Esophagus squamous epithelium (tissue), 5 donors: ENCODE results near the gene PPP2R1B. TPM values are rescaled to one million over a fixed set of nuclear protein-coding genes. Genes with fewer than 3 reads are reported as not detected.
"Not testable (repeated sequence)": the region's sequence is repeated elsewhere in the genome, so short reads cannot be mapped to it uniquely, and the experiment has no call there.

Source experiments
- DNase-seq: peaks from one replicate; lab custom pipeline; 2025; lab: John Stamatoyannopoulos, UW
- H3K27ac ChIP-seq, 4 donors: fragments of 200-600 bp; sonication (generic); one replicate each; pipeline ENCODE4 v1.5.1; 2016 to 2019; ENCODE audit warnings: mild to moderate bottlenecking in 1 of 4
- H3K27me3 ChIP-seq, 4 donors: fragments of 200-600 bp; sonication (generic); 1 replicate in 3 of 4; 2 replicates in 1 of 4; pipeline versions ENCODE4 v1.5.1 to v1.6.0; 2017 to 2021; ENCODE audit warnings: antibody characterized with exemption in 1 of 4
- H3K36me3 ChIP-seq, 3 donors: fragments of 200-600 bp; sonication (generic); one replicate each; pipeline ENCODE4 v1.5.1; 2016 to 2019
- H3K4me1 ChIP-seq, 3 donors: fragments of 200-600 bp; sonication (generic); one replicate each; pipeline ENCODE4 v1.5.1; 2017 to 2019
- H3K4me3 ChIP-seq, 4 donors: fragments of 200-600 bp; sonication (generic); 1 replicate in 3 of 4; 2 replicates in 1 of 4; pipeline ENCODE4 v1.5.1; 2016 to 2019; ENCODE audit warnings: mild to moderate bottlenecking in 2 of 4, moderate library complexity in 1 of 4
- H3K9me3 ChIP-seq, 3 donors: fragments of 200-600 bp; sonication (generic); one replicate each; pipeline ENCODE4 v1.5.1; 2016 to 2019
- POLR2A ChIP-seq, 4 donors: fragments of 450-650 bp; IDR thresholded peaks; one replicate each; pipeline ENCODE4 v1.6.1; 2017; ENCODE audit warnings: antibody characterized with exemption in 4 of 4, mild to moderate bottlenecking in 4 of 4, moderate library complexity in 3 of 4
- WGBS, 2 donors: methylation state at CpG; one replicate each; pipeline ENCODE4 v1.1.5; 2018; 5-methylcytosine and 5-hydroxymethylcytosine counted together
- intact Hi-C: fragments of 100-400 bp; cut with DNase I; formaldehyde crosslinking; loops from one replicate; pipeline ENCODE4 v1.15.0; 2022
- total RNA-seq, 4 donors: library from RNA; depleted of rRNA; stranded (reverse); fragments of >200 nt; gene quantifications; one replicate each; pipeline ENCODE4 v1.1.0, GENCODE V29; 2016
- TF ChIP-seq, protein P1 (sequence below), 6 experiments: fragments of 450-650 bp in 4 of 6; fragments of 200-600 bp in 2 of 6; sonication (generic) in 2 of 6; IDR thresholded peaks; one replicate each; pipeline ENCODE4 v1.5.1; 2016 to 2019; ENCODE audit warnings: antibody characterized with exemption in 6 of 6, mild to moderate bottlenecking in 4 of 6, moderate library complexity in 4 of 6
- donor health status: DM: yes; HTN: yes; CAD: no.

The PPP2R1B gene
- total RNA-seq, 4 donors from 2014 or later, result 17.6 to 39.7 (median 27.7) TPM

DNA sequence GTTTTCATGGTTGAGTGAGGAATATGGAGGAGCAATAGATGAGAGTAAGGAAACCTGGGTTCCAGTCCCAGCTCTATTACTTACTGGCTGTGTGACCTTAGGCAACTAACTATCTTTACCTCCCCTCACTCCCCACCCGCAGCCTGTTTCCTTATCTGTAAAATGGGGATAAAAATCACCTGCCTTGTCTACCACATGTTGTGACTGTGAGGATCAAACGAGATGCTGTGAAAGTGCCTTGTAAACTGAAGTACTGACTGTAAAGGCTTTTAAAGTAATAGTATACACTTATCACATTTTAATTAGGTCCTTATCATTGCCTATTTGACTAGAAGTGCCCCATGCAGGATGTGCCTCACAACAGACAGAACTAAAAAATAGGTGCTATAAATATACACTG is 18.9 kb upstream of the PPP2R1B start:
- TF ChIP-seq POLR2A (IDR thresholded peaks at IDR 0.05), result no peak
- TF ChIP-seq, protein P1, sequence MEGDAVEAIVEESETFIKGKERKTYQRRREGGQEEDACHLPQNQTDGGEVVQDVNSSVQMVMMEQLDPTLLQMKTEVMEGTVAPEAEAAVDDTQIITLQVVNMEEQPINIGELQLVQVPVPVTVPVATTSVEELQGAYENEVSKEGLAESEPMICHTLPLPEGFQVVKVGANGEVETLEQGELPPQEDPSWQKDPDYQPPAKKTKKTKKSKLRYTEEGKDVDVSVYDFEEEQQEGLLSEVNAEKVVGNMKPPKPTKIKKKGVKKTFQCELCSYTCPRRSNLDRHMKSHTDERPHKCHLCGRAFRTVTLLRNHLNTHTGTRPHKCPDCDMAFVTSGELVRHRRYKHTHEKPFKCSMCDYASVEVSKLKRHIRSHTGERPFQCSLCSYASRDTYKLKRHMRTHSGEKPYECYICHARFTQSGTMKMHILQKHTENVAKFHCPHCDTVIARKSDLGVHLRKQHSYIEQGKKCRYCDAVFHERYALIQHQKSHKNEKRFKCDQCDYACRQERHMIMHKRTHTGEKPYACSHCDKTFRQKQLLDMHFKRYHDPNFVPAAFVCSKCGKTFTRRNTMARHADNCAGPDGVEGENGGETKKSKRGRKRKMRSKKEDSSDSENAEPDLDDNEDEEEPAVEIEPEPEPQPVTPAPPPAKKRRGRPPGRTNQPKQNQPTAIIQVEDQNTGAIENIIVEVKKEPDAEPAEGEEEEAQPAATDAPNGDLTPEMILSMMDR (IDR thresholded peaks at IDR 0.05), result no peak
- H3K4me3 ChIP-seq, result no peak overlapping the region
- no peaks in the 10 kb centered on the region for H3K27me3 ChIP-seq
- H3K9me3 ChIP-seq, result no peaks in the 10 kb centered on the region
- H3K4me1 ChIP-seq, result no peaks in the 10 kb centered on the region
- WGBS, 2 donors, result 86 to 94% methylated on average over 2 of the region's 2 CpGs
- no peak overlapping the region for H3K27ac ChIP-seq
- peaks cover 0 to 57% (median 0%) of the 10 kb centered on the region in 3 donors for H3K36me3 ChIP-seq
- intact Hi-C loops, result no loop called here
- no peak for DNase-seq

GRCh38 chr11:111784311-111784710 is 18.1 kb upstream of the PPP2R1B start:
- H3K36me3 ChIP-seq, result peaks cover 0 to 57% (median 0%) of the 10 kb centered on the region in 3 donors
- 93 to 94% methylated on average over 10 of the region's 10 CpGs for WGBS, 2 donors
- DNase-seq, H3K4me3 ChIP-seq, H3K27me3 ChIP-seq, H3K4me1 ChIP-seq, H3K9me3 ChIP-seq, H3K27ac ChIP-seq, intact Hi-C loops: not testable (repeated sequence)

- Histone ChIP-seq H3K27ac (no peak overlapping the region), H3K9me3 (no peaks in the 10 kb centered on the region), H3K4me3 (no peak overlapping the region), H3K27me3 (no peaks in the 10 kb centered on the region), H3K36me3 (peaks cover 0 to 45% (median 0%) of the 10 kb centered on the region in 3 donors), H3K4me1 (no peaks in the 10 kb centered on the region)
- TF ChIP-seq, protein P1 (IDR thresholded peaks at IDR 0.05), result no peak
- no peak for TF ChIP-seq POLR2A (IDR thresholded peaks at IDR 0.05)
- WGBS, 2 donors, result 62 to 72% methylated on average over 5 of the region's 5 CpGs
- no peak for DNase-seq
- intact Hi-C loops, result no loop called here
Measured at GRCh38 chr11:111782109-111782741, 16.0 kb upstream of the PPP2R1B start.

GRCh38 chr11:111779118-111779517 is 12.9 kb upstream of the PPP2R1B start:
- H3K4me1 ChIP-seq, result peaks cover 0 to 7% (median 0%) of the 10 kb centered on the region in 3 donors
- no peak for DNase-seq

GRCh38 chr11:111778047-111778558 is 11.9 kb upstream of the PPP2R1B start:
- 84 to 94% methylated on average over 3 of the region's 3 CpGs for WGBS, 2 donors
- intact Hi-C loops, result loop anchor here (10.0 kb wide), 1 partner anchor 57 kb away; no protein-coding TSS in a partner anchor

More at GRCh38 chr11:111779118-111779517, 12.9 kb upstream of the PPP2R1B start:
- Histone ChIP-seq H3K27ac (no peak overlapping the region), H3K9me3 (no peaks in the 10 kb centered on the region), H3K4me3 (no peak overlapping the region), H3K36me3 (peaks cover 0 to 14% (median 0%) of the 10 kb centered on the region in 3 donors), H3K27me3 (no peaks in the 10 kb centered on the region)
- intact Hi-C loops, result loop anchor here (10.0 kb wide), 1 partner anchor 56 kb away; no protein-coding TSS in a partner anchor
- WGBS, 2 donors, result 85% methylated on average over 6 of the region's 6 CpGs
- TF ChIP-seq, protein P1 (IDR thresholded peaks at IDR 0.05), result no peak
- TF ChIP-seq POLR2A (IDR thresholded peaks at IDR 0.05), result no peak

More at GRCh38 chr11:111778047-111778558, 11.9 kb upstream of the PPP2R1B start:
- no peak for DNase-seq
- no peak overlapping the region for H3K4me3 ChIP-seq
- H3K4me1 ChIP-seq, result peaks cover 0 to 7% (median 0%) of the 10 kb centered on the region in 3 donors
- no peak overlapping the region for H3K27ac ChIP-seq
- H3K36me3 ChIP-seq, result peaks cover 0 to 4% (median 0%) of the 10 kb centered on the region in 3 donors
- no peaks in the 10 kb centered on the region for H3K27me3 ChIP-seq
- no peaks in the 10 kb centered on the region for H3K9me3 ChIP-seq
- TF ChIP-seq, protein P1 (IDR thresholded peaks at IDR 0.05), result no peak
- no peak for TF ChIP-seq POLR2A (IDR thresholded peaks at IDR 0.05)
